GM12874 (cell line): ENCODE data around the gene CACNA1B.

ENCODE experiments used
- CTCF ChIP-seq: IDR thresholded peaks from 2 replicates; pipeline ENCODE4 v1.5.1; 2011; ENCODE audit warnings: low read depth, mild to moderate bottlenecking, control low read depth, low read length, moderate library complexity; ENCODE audit not compliant: insufficient read depth

Gene CACNA1B

GRCh38 chr9:138015021-138015829 is 137.6 kb downstream of the CACNA1B start:
- TF ChIP-seq CTCF, result no peak

GRCh38 chr9:138016406-138017187 is 139.0 kb downstream of the CACNA1B start:
- TF ChIP-seq CTCF, result no peak

GRCh38 chr9:138017200-138017599 is 139.6 kb downstream of the CACNA1B start:
- TF ChIP-seq CTCF, result no peak

- no peak for TF ChIP-seq CTCF
These were observed 142.7 kb downstream of the CACNA1B start for GRCh38 chr9:138020120-138020794.

GRCh38 chr9:138020795-138021182 is 143.2 kb downstream of the CACNA1B start:
- TF ChIP-seq CTCF, result no peak

GRCh38 chr9:138021251-138022056 is 143.9 kb downstream of the CACNA1B start:
- TF ChIP-seq CTCF, result no peak
